Type B pancreatic cell (in vitro differentiated cells): Measurements from ENCODE around the gene SMTNL2. TPM values are rescaled to one million over a fixed set of nuclear protein-coding genes. Genes with fewer than 3 reads are reported as not detected.
A peak's percentile ranks its signal among the peaks of the same experiment; 100 is the strongest.

ENCODE experiments used
- DNase-seq: peaks from one replicate; pipeline ENCODE4 v3.0.0; 2021; ENCODE audit warnings: mixed read lengths; ENCODE audit not compliant: unreplicated experiment; ENCODE audit errors: extremely low spot score
- H3K27ac Mint-ChIP-seq: 2 replicates; pipeline ENCODE4 v1.8.0; 2021; ENCODE audit warnings: mild to moderate bottlenecking, mixed read lengths
- H3K27me3 Mint-ChIP-seq: 2 replicates; pipeline ENCODE4 v1.8.0; 2021; ENCODE audit warnings: mixed read lengths
- H3K36me3 Mint-ChIP-seq: 2 replicates; pipeline ENCODE4 v1.8.0; 2021; ENCODE audit warnings: mixed read lengths
- H3K4me1 Mint-ChIP-seq: one replicate; pipeline ENCODE4 v1.8.0; 2021; ENCODE audit warnings: mixed read lengths; ENCODE audit not compliant: unreplicated experiment
- H3K4me3 Mint-ChIP-seq: 2 replicates; pipeline ENCODE4 v1.8.0; 2021; ENCODE audit warnings: mild to moderate bottlenecking, mixed read lengths
- H3K9me3 Mint-ChIP-seq: 2 replicates; pipeline ENCODE4 v1.8.0; 2021; ENCODE audit warnings: mixed read lengths
- CTCF ChIP-seq: fragments of 200-600 bp; sonication (generic); conservative IDR thresholded peaks from 2 replicates; pipeline ENCODE4 v1.5.0; 2021; ENCODE audit warnings: antibody characterized with exemption, mild to moderate bottlenecking
- total RNA-seq: library from RNA; stranded (reverse); gene quantifications from 2 replicates; pipeline ENCODE4 v1.2.1, GENCODE V29; 2021; ENCODE audit warnings: low replicate concordance

Gene SMTNL2
- total RNA-seq, 1 donor from 2014 or later: 25.5 TPM

GRCh38 chr17:4590981-4591453 is 6.7 kb downstream of the SMTNL2 start:
- Mint-ChIP-seq H3K4me1 (peaks cover 31% of the 10 kb centered on the region), H3K9me3 (no peaks in the 10 kb centered on the region), H3K27ac (no peak overlapping the region), H3K36me3 (no peaks in the 10 kb centered on the region), H3K4me3 (no peak overlapping the region), H3K27me3 (peaks cover 6% of the 10 kb centered on the region)
- no peak for TF ChIP-seq CTCF
- no peak for DNase-seq

DNA sequence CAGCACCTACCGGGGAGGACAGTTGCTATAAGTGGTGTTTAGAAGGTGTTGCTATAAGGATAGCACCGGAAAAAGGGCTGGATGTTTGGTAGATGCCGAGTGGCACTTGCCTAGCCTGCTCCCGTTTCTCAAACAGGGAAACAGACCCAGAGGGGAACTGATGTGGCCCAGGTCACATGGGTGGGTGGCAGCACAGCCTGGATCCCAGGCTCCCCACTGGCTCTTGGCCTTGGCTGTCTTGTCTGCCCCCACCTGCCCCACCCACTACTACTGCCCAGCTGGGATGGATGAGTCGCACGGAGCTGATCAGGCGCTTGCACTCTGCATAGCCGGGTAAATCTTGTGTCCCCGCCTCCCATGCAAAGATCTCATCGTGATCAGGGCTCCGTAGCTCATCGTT is 7.2 kb downstream of the SMTNL2 start:
- DNase-seq: no peak
- no peak overlapping the region for H3K27ac Mint-ChIP-seq
- H3K4me1 Mint-ChIP-seq: peaks cover 26% of the 10 kb centered on the region
- TF ChIP-seq CTCF: no peak
- no peaks in the 10 kb centered on the region for H3K9me3 Mint-ChIP-seq
- no peaks in the 10 kb centered on the region for H3K36me3 Mint-ChIP-seq
- peaks cover 2% of the 10 kb centered on the region for H3K27me3 Mint-ChIP-seq
- no peak overlapping the region for H3K4me3 Mint-ChIP-seq

DNA sequence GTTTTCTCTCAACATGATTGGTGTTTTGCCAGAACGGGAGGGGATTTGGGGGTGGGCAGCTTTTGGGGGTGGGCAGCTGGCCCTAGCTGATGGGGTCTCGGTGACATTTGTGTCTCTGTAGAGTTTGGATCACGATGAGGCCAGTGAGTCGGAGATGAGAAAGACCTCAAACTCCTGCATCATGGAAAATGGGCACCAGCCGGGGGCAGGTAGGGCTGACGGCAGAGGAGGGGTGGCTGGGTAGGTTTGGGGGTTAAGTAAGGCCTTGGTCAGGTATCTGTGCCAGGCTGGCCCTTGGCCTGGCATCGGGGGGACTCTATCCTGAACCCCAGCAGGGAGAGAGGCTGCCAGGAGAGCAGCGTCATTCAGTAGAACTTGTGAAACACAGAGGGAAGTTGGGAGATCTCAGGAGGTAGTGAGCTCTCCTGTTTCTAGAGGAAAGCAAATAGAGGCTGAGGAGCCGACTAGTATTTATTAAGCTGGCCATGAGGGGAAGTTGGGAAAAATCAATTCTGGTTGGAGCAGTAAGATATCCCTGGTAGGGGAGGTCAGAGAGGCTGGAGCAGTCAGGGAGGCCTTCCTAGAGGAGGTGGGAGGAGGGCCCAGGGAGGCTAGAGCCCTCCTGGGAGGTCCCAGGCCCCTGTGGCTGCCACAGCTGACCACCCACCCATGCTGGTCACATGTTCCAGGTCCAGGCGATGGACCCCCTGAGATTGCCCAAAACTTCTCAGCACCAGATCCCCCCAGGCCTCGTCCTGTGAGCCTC is 8.1 kb downstream of the SMTNL2 start:
- H3K4me3 Mint-ChIP-seq: no peak overlapping the region
- no peaks in the 10 kb centered on the region for H3K27me3 Mint-ChIP-seq
- H3K4me1 Mint-ChIP-seq: peaks cover 21% of the 10 kb centered on the region
- H3K36me3 Mint-ChIP-seq: no peaks in the 10 kb centered on the region
- no peak for DNase-seq
- H3K27ac Mint-ChIP-seq: peak overlapping the region; percentile 63
- H3K9me3 Mint-ChIP-seq: no peaks in the 10 kb centered on the region
- no peak for TF ChIP-seq CTCF

DNA sequence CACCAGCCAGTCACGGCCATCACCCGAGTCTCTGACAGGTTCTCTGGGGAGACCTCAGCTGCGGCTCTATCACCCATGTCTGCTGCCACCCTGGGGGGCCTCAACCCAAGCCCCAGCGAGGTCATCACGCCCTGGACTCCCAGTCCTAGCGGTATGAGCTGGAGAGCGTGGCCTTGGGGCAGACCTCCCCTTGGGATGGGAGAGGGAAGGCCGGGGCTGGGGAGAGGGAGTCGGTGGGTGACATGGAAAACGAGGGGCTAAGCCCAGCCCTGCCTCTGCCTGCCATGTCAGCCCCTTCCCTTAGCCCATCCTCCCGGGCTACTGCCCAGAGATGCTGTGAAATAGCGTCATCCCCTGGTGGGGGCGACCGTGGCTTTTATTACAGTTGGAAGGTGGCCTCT is 8.7 kb downstream of the SMTNL2 start:
- Mint-ChIP-seq H3K4me3 (no peak overlapping the region), H3K27ac (no peak overlapping the region), H3K27me3 (no peaks in the 10 kb centered on the region), H3K36me3 (no peaks in the 10 kb centered on the region), H3K9me3 (no peaks in the 10 kb centered on the region), H3K4me1 (peaks cover 26% of the 10 kb centered on the region)
- TF ChIP-seq CTCF: no peak
- DNase-seq: no peak

GRCh38 chr17:4594406-4594805 is 10.1 kb downstream of the SMTNL2 start:
- peaks cover 33% of the 10 kb centered on the region for H3K4me1 Mint-ChIP-seq

More at GRCh38 chr17:4594406-4594805, 10.1 kb downstream of the SMTNL2 start:
- H3K27me3 Mint-ChIP-seq: no peaks in the 10 kb centered on the region
- no peaks in the 10 kb centered on the region for H3K9me3 Mint-ChIP-seq
- no peak for TF ChIP-seq CTCF
- peak overlapping the region; percentile 72 for H3K4me3 Mint-ChIP-seq
- no peak for DNase-seq
- no peaks in the 10 kb centered on the region for H3K36me3 Mint-ChIP-seq
- H3K27ac Mint-ChIP-seq: peak overlapping the region; percentile 62
